ENCODE results near the gene SPRR5.

GRCh38 chr1:152953761-152954160, 6.8 kb downstream of the SPRR5 start:
- TF ChIP-seq CTCF (conservative IDR thresholded peaks at IDR 0.05; ENCODE audit: low read depth, low read length) (no peak), EZH2 (IDR thresholded peaks at IDR 0.05; ENCODE audit: borderline replicate concordance, low read depth, low read length, poor library complexity, severe bottlenecking) (no peak)

Data from A673 (cell line).